ENCODE results near the gene VAV2.

The VAV2 gene

GRCh38 chr9:133773889-133774655, 218.1 kb downstream of the VAV2 start:
- H3K4me3 ChIP-seq (ENCODE audit: low read depth, low read length) = no peak overlapping the region
- no peak for TF ChIP-seq CTCF (IDR thresholded peaks at IDR 0.05; ENCODE audit: insufficient read depth, low read depth, low read length, missing control alignments)
- no peak for DNase-seq (ENCODE audit: low read depth)

- no peak overlapping the region for H3K4me3 ChIP-seq (ENCODE audit: low read depth, low read length)
- TF ChIP-seq CTCF (IDR thresholded peaks at IDR 0.05; ENCODE audit: insufficient read depth, low read depth, low read length, missing control alignments) = no peak
- DNase-seq (ENCODE audit: low read depth) = no peak
Observed at GRCh38 chr9:133772581-133772980, 219.5 kb downstream of the VAV2 start.

- no peak overlapping the region for H3K4me3 ChIP-seq (ENCODE audit: low read depth, low read length)
- no peak for DNase-seq (ENCODE audit: low read depth)
- no peak for TF ChIP-seq CTCF (IDR thresholded peaks at IDR 0.05; ENCODE audit: insufficient read depth, low read depth, low read length, missing control alignments)
Observed at GRCh38 chr9:133771486-133772482, 220.3 kb downstream of the VAV2 start.

- no peak for DNase-seq (ENCODE audit: low read depth)
- no peak overlapping the region for H3K4me3 ChIP-seq (ENCODE audit: low read depth, low read length)
- no peak for TF ChIP-seq CTCF (IDR thresholded peaks at IDR 0.05; ENCODE audit: insufficient read depth, low read depth, low read length, missing control alignments)
Observed at GRCh38 chr9:133770076-133770777, 221.9 kb downstream of the VAV2 start.

GRCh38 chr9:133769511-133770075, 222.5 kb downstream of the VAV2 start:
- no peak for TF ChIP-seq CTCF (IDR thresholded peaks at IDR 0.05; ENCODE audit: insufficient read depth, low read depth, low read length, missing control alignments)
- no peak overlapping the region for H3K4me3 ChIP-seq (ENCODE audit: low read depth, low read length)
- DNase-seq (ENCODE audit: low read depth) = no peak

- DNase-seq (ENCODE audit: low read depth) = no peak
- no peak overlapping the region for H3K4me3 ChIP-seq (ENCODE audit: low read depth, low read length)
- no peak for TF ChIP-seq CTCF (IDR thresholded peaks at IDR 0.05; ENCODE audit: insufficient read depth, low read depth, low read length, missing control alignments)
Observed at GRCh38 chr9:133768859-133769510, 223.1 kb downstream of the VAV2 start.
